Right lobe of liver (tissue), 6 donors: ENCODE measurements around the gene DPY19L1. TPM values are rescaled to one million over a fixed set of nuclear protein-coding genes. Genes with fewer than 3 reads are reported as not detected.

Source experiments
- ATAC-seq, 4 donors: fragments of 200-7000 bp; cut with Tn5 transposase; one replicate each; pipeline ENCODE4 v1.9.1; 2020; ENCODE audit warnings: mild to moderate bottlenecking in 4 of 4, moderate library complexity in 4 of 4
- DNase-seq, 3 donors: peaks; one replicate each; pipeline ENCODE4 v3.0.0-alpha.2; 2020
- H3K27ac ChIP-seq, 3 donors: fragments of 200-600 bp; one replicate each; pipeline ENCODE4 v1.8.0; 2022
- H3K27me3 ChIP-seq, 2 donors: fragments of 200-600 bp; one replicate each; pipeline ENCODE4 v1.8.0; 2022
- H3K36me3 ChIP-seq, 4 donors: fragments of 200-600 bp; sonication (generic) in 1 of 4; one replicate each; pipeline versions ENCODE4 v1.5.1 to v1.8.0; 2017 to 2022; ENCODE audit warnings: control low read depth in 1 of 4
- H3K4me1 ChIP-seq, 4 donors: fragments of 200-600 bp; sonication (generic) in 1 of 4; one replicate each; pipeline versions ENCODE4 v1.5.1 to v1.8.0; 2017 to 2022; ENCODE audit warnings: control low read depth in 1 of 4
- H3K4me3 ChIP-seq, 3 donors: fragments of 200-600 bp; one replicate each; pipeline ENCODE4 v1.8.0; 2022
- H3K9me3 ChIP-seq, 4 donors: fragments of 200-600 bp; sonication (generic) in 1 of 4; one replicate each; pipeline versions ENCODE4 v1.5.1 to v1.8.0; 2017 to 2022; ENCODE audit warnings: control low read depth in 1 of 4
- POLR2A ChIP-seq: fragments of 450-650 bp; IDR thresholded peaks from one replicate; pipeline ENCODE4 v1.6.1; 2017; ENCODE audit warnings: antibody characterized with exemption, mild to moderate bottlenecking
- WGBS: methylation state at CpG from one replicate; pipeline ENCODE4 v1.1.6; 2018; ENCODE audit warnings: low coverage, low lambda C conversion rate; ENCODE audit not compliant: insufficient coverage; ENCODE audit errors: missing lambda C conversion rate; 5-methylcytosine and 5-hydroxymethylcytosine counted together
- intact Hi-C, 2 donors: fragments of 100-400 bp; cut with DNase I; formaldehyde crosslinking; loops; one replicate each; pipeline versions ENCODE4 v1.11.2 to v1.14.1; 2022
- total RNA-seq, 6 experiments: library from RNA; depleted of rRNA in 2 of 6; stranded (reverse); fragments of >200 nt in 2 of 6; fragmentation: NEBNext Ultra II Directional in 3 of 6; extraction: Animal tissue kit (Norgen Biotek cat#: 25700) in 3 of 6; gene quantifications; one replicate each; pipeline versions ENCODE4 v1.1.0 to v1.2.4, GENCODE V29; 2016 to 2023
- TF ChIP-seq, protein P1 (sequence below), 4 donors: fragments of 200-600 bp in 3 of 4; fragments of 450-650 bp in 1 of 4; IDR thresholded peaks; one replicate each; pipeline versions ENCODE4 v1.5.1 to v1.8.0; 2016 to 2022; ENCODE audit warnings: antibody characterized with exemption in 4 of 4, mild to moderate bottlenecking in 2 of 4
- donor health status: DM: no; HTN: yes; CAD: no.
- donor health status: DM: no; HTN: no; CAD: no.
- donor health status: DM: no; HTN: no; CAD: no.
- donor health status: DM: no; HTN: yes; CAD: no.
- donor health status: DM: no; HTN: yes; CAD: no.

Gene DPY19L1
- total RNA-seq, 6 experiments from 2014 or later, result 14.2 to 23.4 (median 17.3) TPM

DNA sequence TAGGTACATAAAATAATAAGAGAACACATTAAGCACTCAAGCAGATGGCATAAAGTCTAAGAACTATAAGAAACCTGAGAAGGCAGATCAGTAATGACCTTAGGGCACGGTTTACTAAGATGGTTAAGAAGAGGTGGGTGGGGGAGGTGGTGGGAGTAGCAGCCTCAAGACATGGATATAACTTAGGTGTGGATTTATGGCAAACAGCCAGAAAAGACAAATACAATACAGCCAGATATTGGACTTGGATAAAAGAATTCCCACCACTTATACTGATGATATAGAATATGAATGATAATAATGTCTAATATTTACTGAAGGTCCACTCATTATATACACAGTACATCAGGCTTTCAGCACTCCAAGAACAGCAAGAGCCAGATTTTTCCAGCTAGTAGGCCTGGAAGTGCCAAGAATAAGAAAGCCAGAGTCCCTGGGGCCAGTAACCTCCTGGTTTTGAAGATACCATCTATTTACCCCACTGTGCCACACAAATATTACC, 11.9 kb downstream of the DPY19L1 start:
- intact Hi-C loops, result no loop called here
- no peaks in the 10 kb centered on the region for H3K36me3 ChIP-seq
- no peaks in the 10 kb centered on the region for H3K4me1 ChIP-seq
- ATAC-seq (no peak), DNase-seq (no peak)
- no peaks in the 10 kb centered on the region for H3K9me3 ChIP-seq
- H3K27me3 ChIP-seq, result no peaks in the 10 kb centered on the region
- no peak overlapping the region for H3K27ac ChIP-seq
- TF ChIP-seq, protein P1, sequence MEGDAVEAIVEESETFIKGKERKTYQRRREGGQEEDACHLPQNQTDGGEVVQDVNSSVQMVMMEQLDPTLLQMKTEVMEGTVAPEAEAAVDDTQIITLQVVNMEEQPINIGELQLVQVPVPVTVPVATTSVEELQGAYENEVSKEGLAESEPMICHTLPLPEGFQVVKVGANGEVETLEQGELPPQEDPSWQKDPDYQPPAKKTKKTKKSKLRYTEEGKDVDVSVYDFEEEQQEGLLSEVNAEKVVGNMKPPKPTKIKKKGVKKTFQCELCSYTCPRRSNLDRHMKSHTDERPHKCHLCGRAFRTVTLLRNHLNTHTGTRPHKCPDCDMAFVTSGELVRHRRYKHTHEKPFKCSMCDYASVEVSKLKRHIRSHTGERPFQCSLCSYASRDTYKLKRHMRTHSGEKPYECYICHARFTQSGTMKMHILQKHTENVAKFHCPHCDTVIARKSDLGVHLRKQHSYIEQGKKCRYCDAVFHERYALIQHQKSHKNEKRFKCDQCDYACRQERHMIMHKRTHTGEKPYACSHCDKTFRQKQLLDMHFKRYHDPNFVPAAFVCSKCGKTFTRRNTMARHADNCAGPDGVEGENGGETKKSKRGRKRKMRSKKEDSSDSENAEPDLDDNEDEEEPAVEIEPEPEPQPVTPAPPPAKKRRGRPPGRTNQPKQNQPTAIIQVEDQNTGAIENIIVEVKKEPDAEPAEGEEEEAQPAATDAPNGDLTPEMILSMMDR (IDR thresholded peaks at IDR 0.05), result no peak
- TF ChIP-seq POLR2A, result no peak
- 88% methylated on average over 1 of the region's 1 CpG for WGBS
- no peak overlapping the region for H3K4me3 ChIP-seq

DNA sequence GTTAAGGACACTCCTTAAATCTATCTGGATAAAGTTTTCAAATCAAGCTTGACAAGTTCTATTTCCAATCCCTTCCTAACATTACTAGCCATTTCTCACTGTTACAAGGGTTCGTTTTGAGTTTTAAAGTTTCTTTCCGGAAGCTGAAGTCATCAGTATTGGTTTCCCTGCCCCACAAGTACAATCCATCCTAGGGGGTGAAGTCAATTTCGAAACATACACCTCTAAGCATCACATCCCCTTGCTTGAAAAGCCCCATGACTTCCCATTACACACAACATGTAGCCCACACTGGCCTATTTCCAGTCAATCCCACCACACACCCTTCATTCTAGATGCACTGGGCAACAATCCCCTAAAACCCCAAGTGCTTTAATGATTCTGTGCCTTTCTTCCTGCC, 13.0 kb downstream of the DPY19L1 start:
- ATAC-seq (no peak), DNase-seq (no peak)
- intact Hi-C loops, result no loop called here

DNA sequence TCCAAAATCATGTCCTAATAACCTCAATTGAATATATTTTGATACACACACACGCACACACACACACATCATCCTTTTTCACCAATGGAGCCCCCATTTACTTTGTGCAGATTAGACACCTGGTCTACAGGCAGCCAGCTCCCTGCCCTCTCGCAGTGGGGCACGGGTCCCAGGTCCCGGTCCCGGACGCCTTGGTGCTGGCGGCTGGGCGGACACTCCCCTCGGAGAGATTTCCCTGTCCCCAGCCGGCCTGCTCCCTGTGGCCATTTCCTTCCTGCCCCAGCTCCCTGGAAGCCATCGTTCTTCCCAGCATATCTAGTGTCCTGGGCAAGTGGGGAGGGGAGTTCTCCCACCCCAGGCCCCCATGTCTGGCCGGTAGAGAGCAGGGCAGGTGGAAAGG, 14.6 kb downstream of the DPY19L1 start:
- 84% methylated on average over 9 of the region's 12 CpGs for WGBS
- ATAC-seq, result peak in 1 of 4 donors; percentile 17
- Histone ChIP-seq H3K4me1 (no peaks in the 10 kb centered on the region), H3K9me3 (no peaks in the 10 kb centered on the region), H3K4me3 (no peak overlapping the region), H3K36me3 (no peaks in the 10 kb centered on the region), H3K27me3 (no peaks in the 10 kb centered on the region), H3K27ac (no peak overlapping the region)
- no peak for DNase-seq
- intact Hi-C loops, result no loop called here
- no peak for TF ChIP-seq POLR2A
- TF ChIP-seq, protein P1 (IDR thresholded peaks at IDR 0.05), result no peak

More for the DNA sequence above, 13.0 kb downstream of the DPY19L1 start:
- H3K36me3 ChIP-seq, result no peaks in the 10 kb centered on the region
- H3K27ac ChIP-seq, result no peak overlapping the region
- no peaks in the 10 kb centered on the region for H3K9me3 ChIP-seq
- 92% methylated on average over 3 of the region's 3 CpGs for WGBS
- TF ChIP-seq, protein P1 (IDR thresholded peaks at IDR 0.05), result no peak
- TF ChIP-seq POLR2A, result no peak
- H3K27me3 ChIP-seq, result no peaks in the 10 kb centered on the region
- H3K4me3 ChIP-seq, result no peak overlapping the region
- H3K4me1 ChIP-seq, result no peaks in the 10 kb centered on the region

DNA sequence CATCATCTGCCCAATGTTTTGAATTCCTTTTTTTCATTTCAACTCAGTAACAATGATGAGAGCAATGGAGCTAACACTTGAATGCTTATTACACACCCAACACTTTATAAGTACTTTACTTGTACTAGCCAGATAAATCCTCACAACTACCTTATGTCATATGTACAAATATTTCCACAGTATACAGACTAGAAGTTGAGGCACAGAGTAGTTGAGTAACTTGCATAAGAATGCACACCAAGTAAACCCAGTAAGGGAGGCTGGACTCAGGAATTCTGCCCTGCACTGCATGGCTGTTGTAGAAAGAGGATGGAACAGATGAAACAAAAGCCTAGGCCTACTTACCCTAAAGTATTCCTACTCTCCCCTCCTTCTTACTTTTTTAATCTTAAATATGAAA, 15.8 kb downstream of the DPY19L1 start:
- no peaks in the 10 kb centered on the region for H3K9me3 ChIP-seq
- no peak for ATAC-seq
- no peaks in the 10 kb centered on the region for H3K4me1 ChIP-seq
- no peaks in the 10 kb centered on the region for H3K27me3 ChIP-seq
- H3K27ac ChIP-seq, result no peak overlapping the region
- intact Hi-C loops, result no loop called here
- TF ChIP-seq, protein P1 (IDR thresholded peaks at IDR 0.05), result no peak
- TF ChIP-seq POLR2A, result no peak
- H3K36me3 ChIP-seq, result peaks cover 0 to 2% (median 0%) of the 10 kb centered on the region in 4 donors
- no peak for DNase-seq
- H3K4me3 ChIP-seq, result no peak overlapping the region

DNA sequence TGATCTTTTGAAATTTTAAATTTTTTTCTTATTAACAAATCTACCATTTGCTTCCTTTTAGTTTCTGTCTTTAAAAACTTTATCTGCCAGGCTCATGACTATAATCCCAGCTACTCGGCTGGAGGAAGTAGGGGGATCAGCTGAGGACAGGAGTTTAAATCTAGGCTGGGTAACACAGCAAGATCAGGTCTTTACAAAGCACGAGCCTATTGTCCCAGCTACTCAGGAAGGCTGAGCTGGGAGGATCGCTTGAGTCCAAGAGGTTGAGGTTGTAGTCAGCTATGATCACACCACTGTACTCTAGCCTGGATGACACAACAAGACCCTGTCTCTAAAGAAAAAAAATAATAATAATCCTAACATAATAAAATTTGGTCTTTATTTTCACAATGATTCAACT, 17.5 kb downstream of the DPY19L1 start:
- Histone ChIP-seq H3K4me3 (no peak overlapping the region), H3K9me3 (no peaks in the 10 kb centered on the region), H3K36me3 (peaks cover 0 to 5% (median 0%) of the 10 kb centered on the region in 4 donors), H3K4me1 (no peaks in the 10 kb centered on the region), H3K27me3 (no peaks in the 10 kb centered on the region), H3K27ac (no peak overlapping the region)
- no peak for ATAC-seq
- TF ChIP-seq POLR2A, result no peak
- TF ChIP-seq, protein P1 (IDR thresholded peaks at IDR 0.05), result no peak
- no peak for DNase-seq
- WGBS, result 84% methylated on average over 3 of the region's 3 CpGs
- intact Hi-C loops, result no loop called here
